PFSK-1 (cell line): ENCODE results near the gene NSMF.

Experiments
- FOXP2 ChIP-seq: optimal IDR thresholded peaks from 2 replicates; pipeline ENCODE3; 2011; ENCODE audit warnings: borderline replicate concordance, control low read depth, inconsistent platforms; ENCODE audit not compliant: insufficient read depth; ENCODE audit errors: extremely low read length, extremely low read depth
- POLR2AphosphoS5 ChIP-seq: IDR thresholded peaks from 2 replicates; pipeline ENCODE4 v1.6.1; 2012; ENCODE audit warnings: low read depth, mild to moderate bottlenecking, control low read depth, low read length, moderate library complexity
- SIN3A ChIP-seq: IDR thresholded peaks from 2 replicates; pipeline ENCODE4 v1.6.1; 2012; ENCODE audit warnings: mild to moderate bottlenecking, low read length, moderate library complexity, borderline replicate concordance; ENCODE audit not compliant: insufficient read depth
- TAF1 ChIP-seq: IDR thresholded peaks from 2 replicates; pipeline ENCODE4 v1.6.1; 2012; ENCODE audit warnings: low read length, control low read depth, borderline replicate concordance; ENCODE audit not compliant: insufficient read depth
- TF ChIP-seq, protein P1 (sequence below), 2 experiments: IDR thresholded peaks; 2 replicates each; pipeline versions ENCODE4 v1.6.1 to v1.8.0; 2011 to 2012; ENCODE audit warnings: low read depth in 2 of 2, low read length in 2 of 2, control low read depth in 1 of 2, inconsistent platforms in 1 of 2, mild to moderate bottlenecking in 1 of 2, moderate library complexity in 1 of 2; ENCODE audit not compliant: insufficient read depth in 1 of 2

NSMF gene

DNA sequence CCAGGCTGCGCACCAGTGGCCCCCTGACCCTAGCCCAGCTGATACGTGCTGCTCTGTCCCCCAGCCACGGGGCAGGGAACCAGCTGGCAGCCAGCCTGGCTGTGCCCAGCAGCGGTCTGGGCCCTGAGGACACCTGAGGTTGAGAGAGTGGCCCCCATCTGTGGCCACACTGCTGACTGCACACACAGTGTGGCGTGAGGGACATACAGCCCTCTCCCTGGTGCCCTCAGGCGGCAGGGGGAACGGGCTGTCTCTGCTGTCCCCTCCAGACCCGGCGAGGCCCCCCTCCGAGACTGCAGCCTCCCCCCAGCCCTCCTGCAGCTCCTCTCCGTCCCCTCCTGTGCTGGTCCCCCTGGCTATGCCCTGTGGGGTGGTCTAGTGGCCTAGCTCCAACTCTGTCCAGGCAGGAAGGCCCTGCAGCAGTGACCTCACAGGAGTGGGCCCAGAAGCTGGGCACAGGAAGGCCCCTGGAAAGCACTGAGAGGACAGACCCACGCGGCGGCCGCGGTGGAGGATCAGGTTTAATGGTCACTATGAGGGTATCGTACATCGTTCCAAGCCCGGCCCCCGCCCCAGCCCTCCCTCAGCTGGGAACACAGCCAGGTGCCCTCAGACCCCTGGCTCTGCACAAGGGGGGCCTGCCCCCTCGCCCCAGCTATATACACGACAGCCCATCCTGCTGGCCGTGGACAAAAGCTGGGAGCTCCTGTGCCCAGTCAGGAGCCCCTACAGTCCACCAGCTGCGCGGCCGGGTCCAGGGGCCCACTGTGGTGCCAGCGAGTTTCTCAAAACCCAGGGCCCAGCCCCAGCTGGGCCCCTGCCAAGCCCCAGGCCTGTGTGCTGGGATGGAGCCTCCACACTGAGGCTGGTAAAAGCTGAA is 11.2 kb downstream of the NSMF start:
- TF ChIP-seq, protein P1, sequence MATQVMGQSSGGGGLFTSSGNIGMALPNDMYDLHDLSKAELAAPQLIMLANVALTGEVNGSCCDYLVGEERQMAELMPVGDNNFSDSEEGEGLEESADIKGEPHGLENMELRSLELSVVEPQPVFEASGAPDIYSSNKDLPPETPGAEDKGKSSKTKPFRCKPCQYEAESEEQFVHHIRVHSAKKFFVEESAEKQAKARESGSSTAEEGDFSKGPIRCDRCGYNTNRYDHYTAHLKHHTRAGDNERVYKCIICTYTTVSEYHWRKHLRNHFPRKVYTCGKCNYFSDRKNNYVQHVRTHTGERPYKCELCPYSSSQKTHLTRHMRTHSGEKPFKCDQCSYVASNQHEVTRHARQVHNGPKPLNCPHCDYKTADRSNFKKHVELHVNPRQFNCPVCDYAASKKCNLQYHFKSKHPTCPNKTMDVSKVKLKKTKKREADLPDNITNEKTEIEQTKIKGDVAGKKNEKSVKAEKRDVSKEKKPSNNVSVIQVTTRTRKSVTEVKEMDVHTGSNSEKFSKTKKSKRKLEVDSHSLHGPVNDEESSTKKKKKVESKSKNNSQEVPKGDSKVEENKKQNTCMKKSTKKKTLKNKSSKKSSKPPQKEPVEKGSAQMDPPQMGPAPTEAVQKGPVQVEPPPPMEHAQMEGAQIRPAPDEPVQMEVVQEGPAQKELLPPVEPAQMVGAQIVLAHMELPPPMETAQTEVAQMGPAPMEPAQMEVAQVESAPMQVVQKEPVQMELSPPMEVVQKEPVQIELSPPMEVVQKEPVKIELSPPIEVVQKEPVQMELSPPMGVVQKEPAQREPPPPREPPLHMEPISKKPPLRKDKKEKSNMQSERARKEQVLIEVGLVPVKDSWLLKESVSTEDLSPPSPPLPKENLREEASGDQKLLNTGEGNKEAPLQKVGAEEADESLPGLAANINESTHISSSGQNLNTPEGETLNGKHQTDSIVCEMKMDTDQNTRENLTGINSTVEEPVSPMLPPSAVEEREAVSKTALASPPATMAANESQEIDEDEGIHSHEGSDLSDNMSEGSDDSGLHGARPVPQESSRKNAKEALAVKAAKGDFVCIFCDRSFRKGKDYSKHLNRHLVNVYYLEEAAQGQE (IDR thresholded peaks at IDR 0.05; ENCODE audit: insufficient read depth in 1 of 2, low read depth in 2 of 2, low read length in 2 of 2), result no peak
- TF ChIP-seq TAF1 (no peak), FOXP2 (no peak), SIN3A (no peak), POLR2AphosphoS5 (no peak)

DNA sequence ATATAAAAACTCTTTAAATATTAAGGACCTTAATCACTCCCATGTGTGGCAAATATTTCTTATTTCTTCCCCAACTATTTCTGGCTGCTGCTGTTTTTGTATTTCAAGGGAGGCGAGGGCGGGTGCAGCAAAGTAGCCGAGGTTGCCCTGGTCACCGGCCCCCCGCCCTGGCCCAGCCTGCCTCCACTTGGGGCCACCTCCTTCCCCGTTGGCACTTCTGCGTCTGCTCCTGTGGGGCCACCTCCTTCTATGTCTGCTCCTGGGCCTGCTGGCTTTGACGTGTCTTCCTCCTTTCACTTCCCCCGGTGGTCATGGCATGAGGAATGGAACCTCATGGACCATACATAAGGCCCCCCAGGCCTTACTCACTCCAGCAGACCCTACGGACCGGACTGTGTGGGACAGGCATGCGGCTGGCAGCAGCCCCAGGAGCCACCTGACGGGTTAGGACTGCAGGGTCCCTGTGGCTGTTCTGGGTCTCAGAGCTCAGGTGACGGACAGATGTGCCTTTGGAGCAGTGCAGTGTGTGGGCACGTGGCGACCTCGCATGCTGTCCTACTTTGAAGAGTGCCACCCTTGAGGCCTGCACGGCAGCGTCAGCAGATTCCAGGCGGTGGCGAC is 12.2 kb downstream of the NSMF start:
- TF ChIP-seq, protein P1 (IDR thresholded peaks at IDR 0.05; ENCODE audit: insufficient read depth in 1 of 2, low read depth in 2 of 2, low read length in 2 of 2), result no peak
- TF ChIP-seq SIN3A (no peak), TAF1 (no peak), POLR2AphosphoS5 (no peak), FOXP2 (no peak)

DNA sequence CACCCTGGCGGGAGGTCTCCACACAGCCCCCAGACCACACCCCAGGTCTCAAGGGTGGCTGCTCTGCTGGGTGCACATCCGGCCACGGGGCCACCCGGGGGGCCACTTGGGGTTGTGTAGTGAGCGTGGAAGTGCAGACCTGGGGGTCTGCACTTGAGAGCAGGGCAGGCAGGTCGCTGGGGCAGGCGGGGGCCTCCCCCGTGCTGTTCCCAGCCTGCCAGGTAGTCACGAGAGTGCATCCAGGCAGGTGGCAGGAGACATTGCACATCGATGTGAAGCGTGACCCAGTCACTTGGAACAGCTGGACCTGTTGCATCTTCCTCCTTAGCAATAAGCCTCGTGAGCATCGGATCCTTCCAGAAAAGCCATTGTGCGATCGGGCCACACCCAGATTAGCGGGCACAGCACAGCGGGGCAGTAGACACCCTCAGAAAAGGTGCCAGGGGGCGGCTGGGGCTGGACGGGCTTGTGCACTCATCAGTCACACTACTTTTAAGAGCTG is 13.2 kb downstream of the NSMF start:
- no peak for TF ChIP-seq TAF1
- no peak for TF ChIP-seq SIN3A
- no peak for TF ChIP-seq FOXP2
- no peak for TF ChIP-seq POLR2AphosphoS5
- TF ChIP-seq, protein P1 (IDR thresholded peaks at IDR 0.05; ENCODE audit: insufficient read depth in 1 of 2, low read depth in 2 of 2, low read length in 2 of 2), result no peak

DNA sequence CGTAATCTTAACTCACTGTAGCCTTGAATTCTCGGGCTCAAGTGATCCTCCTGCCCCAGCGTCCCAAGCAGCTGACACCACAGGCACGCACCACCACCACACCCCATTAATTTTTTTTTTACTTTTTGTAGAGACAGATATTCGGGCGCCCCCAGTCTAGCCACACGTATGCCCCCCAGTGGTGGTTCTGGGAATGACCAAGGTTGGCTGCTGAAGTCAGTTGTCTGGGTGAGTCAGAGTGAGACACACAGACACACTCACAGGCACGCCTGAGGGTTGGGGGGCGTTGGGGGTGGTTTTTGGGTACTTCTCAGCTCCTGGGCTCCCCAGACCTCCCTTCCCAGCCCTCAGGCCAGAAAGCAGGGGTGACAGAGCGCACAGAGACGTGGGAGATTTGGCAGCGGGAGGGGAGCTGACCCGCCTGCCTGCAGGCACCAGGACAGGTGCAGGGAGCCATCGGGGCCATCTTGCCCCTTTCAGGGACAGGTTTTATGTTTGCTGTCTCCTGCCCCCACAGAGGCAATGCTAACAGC is 13.8 kb downstream of the NSMF start:
- TF ChIP-seq POLR2AphosphoS5, result no peak

DNA sequence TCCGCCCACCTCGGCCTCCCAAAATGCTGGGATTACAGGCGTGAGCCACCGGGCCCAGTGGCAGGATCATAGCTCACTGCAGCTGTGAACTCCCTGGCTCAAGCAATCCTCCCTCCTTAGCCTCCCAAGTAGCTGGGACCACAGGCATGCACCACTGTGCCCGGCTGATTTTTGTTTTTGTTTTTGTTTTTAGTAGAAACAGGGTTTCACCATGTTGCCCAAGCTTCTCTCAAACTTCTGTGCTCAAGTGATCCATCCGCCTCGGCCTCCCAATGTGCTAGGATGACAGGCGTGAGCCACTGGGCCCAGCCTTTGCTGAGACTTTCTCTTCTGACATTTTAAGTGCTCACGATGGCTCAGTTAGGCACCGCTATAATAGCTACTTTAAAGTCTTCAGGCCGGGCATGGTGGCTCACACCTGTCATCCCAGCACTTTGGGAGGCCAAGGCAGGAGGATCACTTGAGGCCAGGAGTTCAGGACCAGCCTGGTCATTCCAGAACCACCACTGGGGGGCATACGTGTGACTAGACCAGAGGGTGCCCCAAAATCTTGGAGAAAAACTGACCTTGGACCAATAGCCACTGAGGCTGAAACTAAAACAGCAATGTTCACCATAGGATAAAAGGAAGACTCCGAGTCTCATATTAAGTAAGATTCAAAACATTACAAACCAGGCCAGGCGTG is 14.9 kb downstream of the NSMF start:
- TF ChIP-seq, protein P1 (IDR thresholded peaks at IDR 0.05; ENCODE audit: insufficient read depth in 1 of 2, low read depth in 2 of 2, low read length in 2 of 2), result no peak
- TF ChIP-seq POLR2AphosphoS5, result no peak
- no peak for TF ChIP-seq SIN3A
- TF ChIP-seq FOXP2, result no peak
- TF ChIP-seq TAF1, result no peak
